Kidney capillary endothelial cell (primary cell): ENCODE measurements around the gene SKAP1.
A peak's percentile ranks its signal among the peaks of the same experiment; 100 is the strongest.

ENCODE experiments used
- DNase-seq: peaks from one replicate; pipeline ENCODE4 v3.0.0-alpha.2; 2018; ENCODE audit warnings: low spot score

The SKAP1 gene

DNA sequence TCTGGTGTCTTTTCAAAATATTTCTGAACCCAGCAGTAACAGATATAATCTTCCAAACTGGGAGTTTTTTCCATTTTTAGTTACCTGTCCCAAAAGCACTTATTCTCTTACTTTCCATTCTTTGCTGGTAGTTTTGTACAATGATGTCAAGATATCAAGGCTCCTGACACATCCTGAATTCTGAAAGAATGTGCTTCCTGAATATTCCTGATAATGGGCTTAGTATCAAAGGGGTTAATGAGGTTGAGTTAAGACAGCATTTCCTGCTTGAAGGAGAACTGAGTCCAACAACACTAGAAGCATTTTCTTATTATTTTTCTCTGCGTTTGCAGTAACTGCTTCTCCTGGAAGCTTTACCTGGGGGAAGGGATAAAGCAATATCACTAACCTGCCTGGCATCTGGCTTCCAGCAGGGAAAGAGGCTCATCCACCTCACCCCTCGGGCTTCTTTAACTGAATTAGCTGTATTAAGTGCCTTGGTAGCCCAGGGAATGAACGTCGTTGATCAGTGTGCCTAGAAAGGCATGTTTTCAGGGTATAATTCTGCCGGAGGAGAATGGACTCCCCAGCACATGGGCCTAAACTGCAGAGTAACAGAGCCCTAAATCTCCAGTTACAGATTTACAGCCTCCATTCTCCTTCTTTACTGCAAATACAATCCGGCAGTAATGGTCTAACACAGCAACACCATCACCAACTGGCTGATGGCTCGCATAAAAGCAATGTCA, 188.1 kb downstream of the SKAP1 start:
- DNase-seq: no peak

GRCh38 chr17:48241131-48241591, 188.9 kb downstream of the SKAP1 start:
- DNase-seq: peak; percentile 85

DNA sequence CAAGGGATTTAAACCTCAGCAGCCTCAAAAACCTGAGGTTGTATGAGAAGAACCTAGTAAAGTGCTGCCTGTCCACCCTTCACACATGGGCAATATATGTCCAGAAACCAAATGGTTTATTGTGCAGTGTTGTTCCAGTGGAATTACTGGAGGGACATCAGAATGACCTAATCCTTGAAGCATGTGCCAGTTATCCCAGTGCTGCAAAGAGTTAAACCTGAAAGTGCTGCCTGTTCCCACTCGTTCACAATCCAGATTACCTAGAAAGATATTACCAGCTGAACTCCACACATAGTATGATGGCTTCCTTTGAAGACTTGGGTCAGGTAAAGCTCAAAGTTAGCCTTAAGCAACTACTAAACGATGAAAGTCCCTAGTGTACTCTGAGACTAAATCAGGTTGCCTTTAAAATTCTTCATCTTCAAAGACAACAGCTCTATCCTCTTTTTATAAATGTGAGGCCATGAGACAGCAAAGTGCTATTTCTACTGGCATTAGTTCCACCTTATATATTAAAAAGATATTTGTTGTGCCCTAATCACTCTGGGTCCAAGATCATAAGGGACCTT, 189.4 kb downstream of the SKAP1 start:
- DNase-seq: no peak

DNA sequence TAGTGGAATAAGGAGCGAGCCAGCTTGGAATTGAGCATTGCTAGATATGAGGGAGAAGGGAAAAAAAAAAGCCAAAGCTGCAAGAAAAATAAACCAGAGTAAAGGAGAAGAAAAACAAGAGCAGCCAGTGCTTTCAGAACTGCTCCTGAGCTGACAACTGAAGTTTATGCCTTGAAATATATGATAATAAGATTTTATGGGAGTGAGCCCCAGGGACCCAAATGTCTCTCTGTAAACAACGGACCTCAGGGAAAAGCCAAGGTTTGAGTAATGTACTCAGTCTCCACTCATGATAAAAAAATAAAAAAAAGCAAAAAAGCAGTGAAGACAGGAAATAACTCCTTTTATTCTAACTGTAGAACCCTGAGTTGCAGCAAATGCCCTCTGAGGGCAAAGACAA, 189.9 kb downstream of the SKAP1 start:
- no peak for DNase-seq

DNA sequence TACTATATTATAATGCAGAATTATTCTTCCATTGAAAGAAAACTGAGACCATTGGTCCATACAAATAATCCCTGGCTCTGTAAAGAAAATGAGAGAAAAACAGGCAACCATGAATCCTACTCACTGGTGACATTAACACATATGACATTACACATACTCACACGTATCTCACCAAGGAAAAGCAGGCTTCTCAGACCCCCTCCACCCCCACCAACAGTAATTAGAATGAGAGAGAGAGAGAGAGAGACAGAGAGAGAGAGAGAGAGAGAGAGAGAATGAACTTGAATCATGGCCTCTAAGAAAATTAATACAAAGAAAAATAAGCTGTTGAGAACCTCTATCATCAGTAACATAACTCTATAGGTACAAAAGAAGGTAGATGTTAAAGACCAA, 190.4 kb downstream of the SKAP1 start:
- no peak for DNase-seq

DNA sequence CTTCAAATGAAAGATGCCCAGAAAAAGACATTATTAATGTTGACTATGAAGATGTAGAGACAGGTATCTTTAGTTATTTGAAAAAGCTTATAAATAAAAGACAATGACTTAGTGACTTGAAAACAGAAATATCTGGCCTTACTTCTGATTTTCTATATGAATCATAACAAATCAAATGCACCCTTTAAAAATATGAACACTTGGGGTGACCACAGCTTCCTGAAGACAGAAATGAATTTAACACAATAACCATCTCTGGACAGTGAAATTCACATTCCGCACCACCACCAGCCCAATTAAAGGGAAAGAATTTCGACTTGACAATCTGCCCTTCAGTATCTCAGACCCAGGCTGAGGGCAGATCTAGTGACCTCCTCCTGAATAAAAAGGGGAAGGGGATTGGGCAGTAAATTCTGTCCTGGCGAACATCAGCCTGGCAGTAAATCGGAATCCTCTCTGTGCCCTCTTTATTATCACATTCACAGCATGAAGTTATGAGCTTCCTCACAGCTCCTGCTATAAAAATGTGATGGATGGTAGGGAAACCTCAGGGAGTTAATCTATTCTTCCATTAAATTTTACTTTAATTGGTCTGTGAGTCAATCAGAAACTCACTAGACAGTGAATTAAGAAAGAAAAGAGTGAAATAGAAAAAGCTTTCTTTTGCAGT, 190.9 kb downstream of the SKAP1 start:
- no peak for DNase-seq

- no peak for DNase-seq
These were observed 192.6 kb downstream of the SKAP1 start for GRCh38 chr17:48237456-48237855.

DNA sequence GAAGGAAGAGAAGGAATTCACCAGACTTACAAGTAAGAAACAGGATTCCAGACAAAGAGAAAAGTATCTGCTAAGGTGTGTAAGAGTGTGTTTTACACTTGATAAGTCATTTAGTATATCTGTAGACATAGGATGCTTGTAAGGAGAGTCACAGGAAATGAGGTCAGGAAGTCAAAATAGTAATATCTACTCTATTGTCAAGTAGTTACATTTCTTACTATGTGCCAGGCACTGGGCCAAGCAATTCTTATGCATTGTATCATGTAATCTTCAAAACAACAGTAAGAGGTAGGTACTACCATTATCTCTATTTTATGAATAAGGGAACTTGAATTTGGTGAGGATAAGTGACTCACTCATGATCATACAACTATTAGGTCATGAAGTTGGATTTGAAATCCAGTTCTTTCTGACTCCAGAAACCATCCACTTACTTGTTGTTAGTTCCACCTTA, 193.3 kb downstream of the SKAP1 start:
- peak; percentile 100 for DNase-seq

DNA sequence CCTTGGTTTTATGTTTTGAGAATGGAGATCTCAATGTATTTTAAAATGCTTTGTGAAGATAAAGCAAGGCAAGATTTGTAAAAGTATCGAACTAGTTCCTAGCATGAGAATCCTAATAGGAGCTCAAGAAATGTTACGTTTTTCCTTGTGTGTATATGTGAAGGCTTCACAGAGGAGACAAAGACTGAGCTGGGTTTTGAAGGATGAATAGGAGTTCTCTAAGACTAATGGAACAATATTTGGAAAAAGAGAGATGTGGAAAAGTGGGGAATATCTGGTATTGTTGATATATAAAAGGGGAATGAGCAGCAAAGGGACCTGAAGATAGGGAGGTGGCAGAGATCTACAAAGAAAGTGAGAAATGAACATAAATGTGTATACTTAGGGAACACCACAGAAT, 195.1 kb downstream of the SKAP1 start:
- no peak for DNase-seq

DNA sequence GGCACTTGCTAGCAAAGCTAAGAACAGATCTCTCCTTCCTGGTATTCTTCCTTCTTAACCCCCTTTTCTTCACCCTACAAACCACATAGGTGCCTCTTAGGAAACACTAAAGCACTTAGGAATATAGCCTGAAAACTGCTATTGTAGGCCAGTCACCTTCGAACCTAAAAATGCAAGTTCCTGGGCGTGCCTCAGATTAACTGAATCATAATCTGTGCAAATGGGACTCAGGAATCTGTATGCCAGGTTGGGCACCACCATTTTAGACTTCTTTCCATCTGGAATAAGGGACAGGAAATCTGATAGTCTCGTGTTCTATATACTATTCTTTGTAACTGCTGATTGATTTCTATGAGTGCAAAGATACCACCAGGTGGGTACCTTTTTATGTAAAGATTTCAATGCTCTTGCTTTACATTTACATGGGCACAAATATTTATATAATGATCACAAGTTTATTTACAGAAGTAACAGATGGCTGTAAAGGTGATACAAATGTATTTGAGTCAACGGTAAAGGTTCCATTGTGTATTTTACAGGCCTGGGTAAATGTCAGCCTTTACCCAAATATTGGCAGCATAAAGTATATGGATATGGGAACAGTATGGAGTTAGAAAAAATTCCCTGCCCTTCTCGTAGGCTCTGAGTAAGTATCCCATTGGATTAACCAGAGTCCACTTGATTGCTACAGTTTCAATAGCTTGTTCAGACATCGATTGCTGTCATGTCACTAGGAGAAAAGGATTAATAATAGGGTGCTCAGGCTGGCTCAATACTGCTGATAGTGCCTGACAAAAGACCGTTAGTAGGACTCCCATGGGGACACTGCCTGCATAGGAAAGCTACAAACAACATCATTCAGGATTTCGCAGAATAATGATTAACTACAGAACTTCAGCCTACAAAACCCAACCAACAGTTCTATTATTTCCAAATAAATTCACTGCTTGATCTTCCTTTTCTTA, 197.7 kb downstream of the SKAP1 start:
- DNase-seq: no peak

- DNase-seq: no peak
These were observed 200.1 kb downstream of the SKAP1 start for GRCh38 chr17:48229936-48230335.

DNA sequence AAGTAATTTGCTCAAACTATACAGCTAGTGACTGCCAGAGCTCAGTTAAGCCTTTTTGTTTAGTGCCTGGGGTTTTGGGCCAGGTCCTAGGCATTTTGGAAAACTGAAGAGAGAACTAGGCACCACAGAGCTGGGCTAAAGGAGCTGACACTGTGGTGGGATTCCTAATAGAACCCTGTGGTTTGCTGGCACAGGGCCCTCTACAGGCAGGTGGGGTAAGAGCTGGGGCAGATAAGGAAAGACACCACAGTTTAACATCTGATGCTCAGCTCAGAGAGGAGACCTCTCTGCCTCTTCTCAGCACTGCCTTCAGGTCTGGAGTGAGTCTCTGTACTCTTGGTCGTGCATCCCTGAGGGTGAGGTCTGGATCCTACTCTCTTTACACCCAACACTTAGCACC, 201.3 kb downstream of the SKAP1 start:
- no peak for DNase-seq

DNA sequence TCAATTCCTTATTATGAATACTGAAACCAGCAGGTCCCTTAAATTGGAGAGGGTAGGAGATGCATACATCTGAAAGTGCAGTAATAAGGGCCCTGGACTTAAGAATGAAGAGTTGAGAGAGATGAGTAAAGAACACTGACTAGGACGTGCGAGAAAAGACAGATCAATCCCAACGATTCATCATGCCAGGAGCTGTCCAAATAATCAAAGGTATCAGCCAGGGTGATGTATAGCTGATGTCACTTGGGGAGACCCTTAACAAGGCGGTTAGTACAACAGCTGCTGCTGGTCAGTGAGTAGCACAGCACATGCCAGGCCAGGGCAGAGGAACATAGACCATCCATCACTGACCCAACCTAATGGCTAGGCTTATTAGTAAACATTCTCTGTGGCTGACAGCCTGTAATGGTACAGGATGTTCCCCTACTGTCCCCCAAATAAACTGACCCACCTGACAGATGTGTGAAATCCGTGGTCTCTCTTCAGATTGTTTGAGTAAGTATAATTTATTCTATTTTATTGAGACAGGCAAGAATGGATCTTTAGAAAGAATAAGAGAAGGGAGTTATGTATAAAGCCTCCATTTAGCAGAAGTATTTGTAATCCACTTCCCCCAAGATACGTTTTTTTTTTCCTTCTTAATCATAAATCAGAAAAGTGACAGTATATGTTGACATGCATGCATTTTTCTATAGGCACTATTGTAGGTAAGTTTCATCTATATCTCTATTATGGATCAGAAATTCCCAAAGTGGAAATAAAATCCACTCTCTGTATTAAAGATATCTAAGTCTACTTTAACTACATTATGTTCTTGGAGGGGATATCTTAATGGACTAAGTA, 204.1 kb downstream of the SKAP1 start:
- DNase-seq: no peak

DNA sequence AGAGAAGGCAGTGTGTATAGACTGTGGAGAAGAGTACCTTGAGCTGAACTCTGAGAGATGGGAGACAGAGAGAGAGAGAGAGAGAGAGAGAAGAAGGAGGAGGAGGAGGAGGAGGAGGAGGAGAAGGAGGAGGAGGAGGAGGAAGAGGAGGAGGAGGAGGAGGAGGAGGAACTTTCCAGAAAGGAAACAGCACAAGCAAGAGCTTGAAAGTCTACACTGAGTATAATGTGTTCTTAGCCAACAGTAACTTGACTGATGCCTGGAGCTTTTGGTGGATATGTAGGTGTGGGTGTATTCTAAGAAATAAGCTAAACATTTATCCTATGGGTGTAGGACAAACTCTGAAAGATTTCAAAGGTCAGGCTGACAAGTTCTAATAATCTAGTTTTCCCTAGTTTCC, 206.1 kb downstream of the SKAP1 start:
- DNase-seq: no peak

- no peak for DNase-seq
These were observed 210.4 kb downstream of the SKAP1 start for GRCh38 chr17:48219617-48220016.

- peak; percentile 72 for DNase-seq
These were observed 214.4 kb downstream of the SKAP1 start for GRCh38 chr17:48215583-48216139.

GRCh38 chr17:48213797-48214196, 216.2 kb downstream of the SKAP1 start:
- no peak for DNase-seq

GRCh38 chr17:48211787-48212186, 218.2 kb downstream of the SKAP1 start:
- DNase-seq: no peak

- DNase-seq: no peak
These were observed 219.0 kb downstream of the SKAP1 start for GRCh38 chr17:48211011-48211410.

GRCh38 chr17:48209973-48210372, 220.0 kb downstream of the SKAP1 start:
- no peak for DNase-seq
